Osteoblast (primary cell): Measurements from ENCODE around the gene SCOC. TPM values are rescaled to one million over a fixed set of nuclear protein-coding genes. Genes with fewer than 3 reads are reported as not detected.

Source experiments
- DNase-seq: peaks from one replicate; pipeline ENCODE4 v3.0.0; 2011; ENCODE audit warnings: low spot score, mixed read lengths; ENCODE audit not compliant: insufficient read length; ENCODE audit errors: missing footprints
- H2AFZ ChIP-seq: 2 replicates; pipeline ENCODE4 v1.6.0; 2011; ENCODE audit warnings: mild to moderate bottlenecking, low read length
- H3K27ac ChIP-seq: 2 replicates; pipeline ENCODE4 v1.5.1; 2011; ENCODE audit warnings: mild to moderate bottlenecking, low read depth, low read length, moderate library complexity
- H3K27me3 ChIP-seq: 2 replicates; pipeline ENCODE4 v1.6.0; 2012; ENCODE audit warnings: mild to moderate bottlenecking, control low read depth, inconsistent platforms, low read length, moderate library complexity; ENCODE audit not compliant: insufficient read depth
- H3K36me3 ChIP-seq: 2 replicates; pipeline ENCODE4 v1.5.1; 2011; ENCODE audit warnings: mild to moderate bottlenecking, low read length, control low read depth, moderate library complexity; ENCODE audit not compliant: insufficient read depth
- H3K4me1 ChIP-seq: 2 replicates; pipeline ENCODE4 v1.5.1; 2011; ENCODE audit warnings: mild to moderate bottlenecking, low read length, control low read depth, moderate library complexity; ENCODE audit not compliant: insufficient read depth
- H3K4me2 ChIP-seq: 2 replicates; pipeline ENCODE4 v1.6.0; 2011; ENCODE audit warnings: mild to moderate bottlenecking, low read length; ENCODE audit not compliant: insufficient read depth
- H3K4me3 ChIP-seq: fragments of 200-600 bp; sonication (generic); 3 replicates; pipeline ENCODE4 v1.5.1; 2012; ENCODE audit warnings: mild to moderate bottlenecking, low read length, inconsistent platforms; ENCODE audit not compliant: insufficient read depth
- H3K79me2 ChIP-seq: 2 replicates; pipeline ENCODE4 v1.6.0; 2012; ENCODE audit warnings: mild to moderate bottlenecking, low read length, control low read depth, inconsistent platforms; ENCODE audit not compliant: insufficient read depth
- H3K9me3 ChIP-seq: 2 replicates; pipeline ENCODE4 v1.5.1; 2011; ENCODE audit warnings: low read depth, low read length, control low read depth
- H4K20me1 ChIP-seq: 2 replicates; pipeline ENCODE4 v1.6.0; 2012; ENCODE audit warnings: mild to moderate bottlenecking, low read length, control low read depth; ENCODE audit not compliant: insufficient read depth
- CTCF ChIP-seq: IDR thresholded peaks from 2 replicates; pipeline ENCODE4 v1.5.1; 2011; ENCODE audit warnings: mild to moderate bottlenecking, low read depth, low read length, moderate library complexity; ENCODE audit errors: extremely low read depth
- total RNA-seq: library from RNA; depleted of rRNA; stranded (reverse); fragments of >200 nt; gene quantifications from 2 replicates; pipeline ENCODE4 v1.2.3, GENCODE V29; 2012

Gene SCOC
- 52.5 and 57.9 TPM in 2 replicates for total RNA-seq

GRCh38 chr4:140373328-140374129, at the start of gene SCOC:
SCOC (plus strand) TSS chr4:140373646; CDS start chr4:140379171, 5,525 bp downstream.
- Histone ChIP-seq H3K27ac (peak within 1 kb of the TSS; percentile 83), H3K36me3 (peaks cover 3% of the 10 kb centered on the region), H3K4me1 (peaks cover 19% of the 10 kb centered on the region), H3K27me3 (no peaks in the 10 kb centered on the region), H2AFZ (peak within 1 kb of the TSS; percentile 92), H3K4me2 (peak within 1 kb of the TSS; percentile 98), H3K4me3 (peak within 1 kb of the TSS; percentile 88), H4K20me1 (peaks cover 20% of the 10 kb centered on the region), H3K79me2 (peaks cover 43% of the 10 kb centered on the region), H3K9me3 (no peaks in the 10 kb centered on the region)
- TF ChIP-seq CTCF = no peak
- peak; percentile 97 for DNase-seq

DNA sequence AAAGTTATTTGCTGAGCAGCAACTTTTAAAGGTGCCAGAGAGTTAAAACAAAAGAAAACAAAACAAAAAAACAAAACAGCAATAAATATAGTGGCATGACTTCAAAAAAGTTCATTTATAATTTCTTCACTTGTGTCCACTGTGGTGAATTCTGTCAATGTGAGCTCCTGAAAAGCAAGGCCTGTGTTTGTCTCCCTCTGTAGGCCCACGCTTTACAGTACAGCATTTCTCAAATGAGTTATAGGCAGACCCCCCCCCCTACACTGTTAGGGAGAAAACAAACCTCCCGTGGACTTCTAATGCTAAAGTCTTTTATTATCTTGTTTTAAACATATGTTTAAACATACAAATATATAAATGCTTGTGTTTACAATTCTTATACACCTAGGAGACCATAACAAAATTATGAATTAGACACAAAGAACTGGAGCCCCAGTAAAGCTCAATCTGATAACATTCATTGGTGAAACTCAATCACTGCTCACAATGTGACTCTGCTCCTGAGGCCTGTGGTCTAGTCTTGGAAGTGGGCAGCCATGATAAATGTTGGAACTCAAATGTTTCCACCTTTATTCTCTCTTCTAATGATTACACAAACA, 47.0 kb upstream of the SCOC start:
- Histone ChIP-seq H3K9me3 (no peaks in the 10 kb centered on the region), H3K27me3 (peaks cover 17% of the 10 kb centered on the region), H3K79me2 (no peaks in the 10 kb centered on the region), H4K20me1 (no peaks in the 10 kb centered on the region), H3K4me2 (no peak overlapping the region), H3K27ac (no peak overlapping the region), H3K36me3 (no peaks in the 10 kb centered on the region), H3K4me3 (no peak overlapping the region), H2AFZ (no peak overlapping the region), H3K4me1 (no peaks in the 10 kb centered on the region)
- no peak for DNase-seq
- peak; percentile 79 for TF ChIP-seq CTCF

GRCh38 chr4:140330311-140330900, 43.0 kb upstream of the SCOC start:
- H4K20me1 ChIP-seq = no peaks in the 10 kb centered on the region
- peak; percentile 62 for TF ChIP-seq CTCF
- H3K4me2 ChIP-seq = no peak overlapping the region
- peaks cover 13% of the 10 kb centered on the region for H3K27me3 ChIP-seq
- H3K27ac ChIP-seq = no peak overlapping the region
- no peaks in the 10 kb centered on the region for H3K4me1 ChIP-seq
- H3K9me3 ChIP-seq = no peaks in the 10 kb centered on the region
- no peak overlapping the region for H2AFZ ChIP-seq
- DNase-seq = no peak
- H3K4me3 ChIP-seq = no peak overlapping the region
- no peaks in the 10 kb centered on the region for H3K36me3 ChIP-seq
- H3K79me2 ChIP-seq = no peaks in the 10 kb centered on the region

DNA sequence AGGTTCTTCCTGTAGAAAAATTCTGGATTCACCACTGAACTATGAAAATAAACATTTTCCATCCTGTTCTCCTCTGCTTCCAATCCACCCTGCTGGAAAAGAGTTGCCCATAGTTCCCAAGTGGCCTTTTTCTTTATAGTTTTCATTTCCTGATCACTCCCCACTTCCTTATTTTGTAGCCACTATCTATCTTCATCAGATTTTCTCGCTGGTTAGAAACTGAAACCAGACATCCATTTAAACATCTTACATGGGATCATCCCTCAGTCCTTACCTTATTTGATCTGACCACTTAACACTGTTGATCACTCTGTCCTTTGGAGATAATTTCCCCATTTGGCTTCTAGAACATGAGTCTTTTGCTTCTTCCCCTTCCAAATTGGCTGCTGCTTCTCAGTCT, 42.2 kb upstream of the SCOC start:
- no peak overlapping the region for H3K4me3 ChIP-seq
- no peaks in the 10 kb centered on the region for H4K20me1 ChIP-seq
- H3K79me2 ChIP-seq = no peaks in the 10 kb centered on the region
- H3K9me3 ChIP-seq = no peaks in the 10 kb centered on the region
- no peak overlapping the region for H3K27ac ChIP-seq
- TF ChIP-seq CTCF = no peak
- peaks cover 13% of the 10 kb centered on the region for H3K27me3 ChIP-seq
- DNase-seq = no peak
- peak overlapping the region; percentile 10 for H3K4me2 ChIP-seq
- H2AFZ ChIP-seq = no peak overlapping the region
- H3K36me3 ChIP-seq = no peaks in the 10 kb centered on the region
- no peaks in the 10 kb centered on the region for H3K4me1 ChIP-seq
